K562 (cell line): ENCODE results near the gene AIRE. TPM values are rescaled to one million over a fixed set of nuclear protein-coding genes. Genes with fewer than 3 reads are reported as not detected.
A peak's percentile ranks its signal among the peaks of the same experiment; 100 is the strongest.

Source experiments
- ATF7 ChIP-seq: fragments of 450-650 bp; IDR thresholded peaks from 2 replicates; pipeline ENCODE4 v1.7.1; 2014; ENCODE audit warnings: mild to moderate bottlenecking, moderate library complexity
- GATAD2A ChIP-seq: fragments of 450-650 bp; IDR thresholded peaks from 2 replicates; pipeline ENCODE4 v1.6.1; 2017
- HDAC2 ChIP-seq: fragments of 450-650 bp; IDR thresholded peaks from 2 replicates; pipeline ENCODE4 v1.6.1; 2016; ENCODE audit warnings: mild to moderate bottlenecking
- MYC ChIP-seq, 2 experiments: fragments of 250-450 bp in 1 of 2; sonication (Bioruptor Pico) in 1 of 2; IDR thresholded peaks; 2 replicates each; pipeline versions ENCODE4 v1.5.1 to v1.6.1; 2012 to 2021; ENCODE audit warnings: low read depth in 2 of 2, borderline replicate concordance in 1 of 2, improper control_type of control experiment in 1 of 2, low read length in 1 of 2, mild to moderate bottlenecking in 1 of 2, moderate library complexity in 1 of 2
- MYNN ChIP-seq, 2 experiments: sonication (generic); formaldehyde crosslinking in 1 of 2; IDR thresholded peaks; 2 replicates each; pipeline versions ENCODE4 v1.5.0 to v1.6.1; 2016 to 2020; ENCODE audit warnings: antibody characterized with exemption in 1 of 2, missing genetic modification reagents in 1 of 2
- ZNF318 ChIP-seq, 2 experiments: fragments of 450-650 bp; IDR thresholded peaks; 2 replicates each; pipeline ENCODE4 v1.6.1; 2016; ENCODE audit warnings: mild to moderate bottlenecking in 2 of 2, borderline replicate concordance in 1 of 2, low read depth in 1 of 2, moderate library complexity in 1 of 2
- polyA plus RNA-seq, 8 experiments: library from polyadenylated mRNA; depleted of rRNA in 4 of 8; stranded (reverse) in 5 of 8; unstranded in 3 of 8; fragments of >200 nt; fragmentation: Nextera tagmentation in 2 of 8; fragmentation: Illumina TruSeq in 1 of 8; extraction: Ambion mirVana in 2 of 8; extraction: Trizol in 1 of 8; gene quantifications; 2 replicates each; pipeline versions ENCODE4 v1.2.1 to v1.2.3, GENCODE V29; 2011 to 2014; ENCODE audit warnings: inconsistent platforms in 1 of 8, missing spikeins in 1 of 8
- total RNA-seq, 7 experiments: library from RNA; depleted of rRNA in 6 of 7; stranded (reverse); fragments of >200 nt in 6 of 7; fragmentation: Illumina TruSeq in 2 of 7; extraction: Trizol in 2 of 7; gene quantifications; 2 replicates each; pipeline versions ENCODE4 v1.2.1 to v1.2.3, GENCODE V29; 2011 to 2021; ENCODE audit warnings: low replicate concordance in 1 of 7

The AIRE gene
- total and polyA plus RNA-seq, 9 of the 15 experiments (the other 6 are each of a cell fraction or from before 2014, with no cell fraction given) = 0.01 TPM; not detected in 8

GRCh38 chr21:44297525-44298290 lies 12.0 kb downstream of the AIRE start (continued):
- TF ChIP-seq ZNF318 (IDR thresholded peaks at IDR 0.05; ENCODE audit: borderline replicate concordance in 1 of 2, low read depth in 1 of 2) (no peak), ATF7 (no peak), HDAC2 (0 out of 2 replicates have a peak, but pooled peaks have one; percentile 15), MYC (IDR thresholded peaks at IDR 0.05; ENCODE audit: low read depth, low read length) (peak; percentile 55; the same call in 1 of the 2 replicates), MYC (CRISPR knock-in tag; IDR thresholded peaks at IDR 0.05; ENCODE audit: borderline replicate concordance, low read depth) (no peak), GATAD2A (no peak), MYNN (IDR thresholded peaks at IDR 0.05) (no peak), MYNN (CRISPR knock-in tag; IDR thresholded peaks at IDR 0.05) (no peak)
